Lung (tissue), 12 donors: ENCODE results near the gene ADGRE1. TPM values are rescaled to one million over a fixed set of nuclear protein-coding genes. Genes with fewer than 3 reads are reported as not detected.

Experiments used
- ATAC-seq: fragments of 200-7000 bp; cut with Tn5 transposase; one replicate; pipeline ENCODE4 v1.9.1; 2020; ENCODE audit warnings: moderate number of reproducible peaks; ENCODE audit not compliant: insufficient read depth, low FRiP score
- DNase-seq, 3 donors: peaks; one replicate each; pipeline ENCODE4 v3.0.0-alpha.2; 2013 to 2017
- H3K27ac ChIP-seq, 2 donors: one replicate each; pipeline ENCODE4 v1.5.1; 2013; ENCODE audit warnings: mild to moderate bottlenecking in 2 of 2, moderate library complexity in 2 of 2, control low read depth in 1 of 2, inconsistent platforms in 1 of 2, low read depth in 1 of 2, low read length in 1 of 2
- H3K27me3 ChIP-seq, 3 donors: one replicate each; pipeline ENCODE4 v1.5.1; 2013; ENCODE audit warnings: low read length in 2 of 3; ENCODE audit not compliant: control insufficient read depth in 3 of 3, insufficient read depth in 3 of 3
- H3K36me3 ChIP-seq, 4 donors: one replicate each; pipeline ENCODE4 v1.5.1; 2013; ENCODE audit warnings: low read length in 4 of 4, mild to moderate bottlenecking in 1 of 4, moderate library complexity in 1 of 4; ENCODE audit not compliant: control insufficient read depth in 4 of 4, insufficient read depth in 4 of 4
- H3K4me1 ChIP-seq, 5 donors: one replicate each; pipeline ENCODE4 v1.5.1; 2013; ENCODE audit warnings: low read length in 5 of 5, mild to moderate bottlenecking in 2 of 5, moderate library complexity in 1 of 5; ENCODE audit not compliant: control insufficient read depth in 5 of 5, insufficient read depth in 5 of 5
- H3K4me3 ChIP-seq: one replicate; pipeline ENCODE4 v1.5.1; 2013; ENCODE audit warnings: mild to moderate bottlenecking, control low read depth, moderate library complexity
- H3K9ac ChIP-seq, 2 donors: one replicate each; pipeline ENCODE4 v1.5.1; 2013; ENCODE audit warnings: low read length in 2 of 2, control low read depth in 1 of 2; ENCODE audit not compliant: insufficient read depth in 1 of 2
- H3K9me3 ChIP-seq, 4 donors: one replicate each; pipeline ENCODE4 v1.5.1; 2013; ENCODE audit warnings: low read length in 3 of 4, mild to moderate bottlenecking in 1 of 4, moderate library complexity in 1 of 4; ENCODE audit not compliant: control insufficient read depth in 4 of 4, insufficient read depth in 3 of 4
- CTCF ChIP-seq: IDR thresholded peaks from 2 replicates; pipeline ENCODE4 v1.5.1; 2012; ENCODE audit warnings: mild to moderate bottlenecking; ENCODE audit errors: control extremely low read depth, extremely low read depth
- WGBS, 2 donors: extraction: QIAGEN DNeasy Blood & Tissue Kit; methylation state at CpG; one replicate each; pipeline ENCODE4 v1.1.7; 2013; 5-methylcytosine and 5-hydroxymethylcytosine counted together
- polyA plus RNA-seq, 2 donors: library from polyadenylated mRNA; stranded (reverse); fragments of 200-250 nt; gene quantifications; one replicate each; pipeline ENCODE4 v1.2.1, GENCODE V29; 2013
- total RNA-seq, 2 donors: library from RNA; depleted of rRNA in 1 of 2; stranded (reverse); fragments of >200 nt in 1 of 2; gene quantifications; one replicate each; pipeline ENCODE4 v1.2.1, GENCODE V29; 2014 to 2021
- donor health status: control.
- donor health status: control.
- donor health status: Bipolar disorder and iron deficiency.
- donor health status: healthy.
- donor health status: DM: yes; HTN: yes; CAD: no.

Gene ADGRE1
- total and polyA plus RNA-seq, 4 donors = 0.45 to 40.0 (median 7.4) TPM

- no peaks in the 10 kb centered on the region for H3K4me1 ChIP-seq
- H3K27ac ChIP-seq = no peak overlapping the region
- WGBS, 2 donors = 80% methylated on average over 1 of the region's 1 CpG
- H3K27me3 ChIP-seq = no peaks in the 10 kb centered on the region
- no peak for ATAC-seq
- no peaks in the 10 kb centered on the region for H3K36me3 ChIP-seq
- no peak for DNase-seq
- no peak for TF ChIP-seq CTCF
- peaks cover 0 to 3% (median 0%) of the 10 kb centered on the region in 4 donors for H3K9me3 ChIP-seq
- H3K9ac ChIP-seq = no peak overlapping the region
- no peak overlapping the region for H3K4me3 ChIP-seq
These were observed 69.2 kb downstream of the ADGRE1 start for GRCh38 chr19:6956573-6956972.

- H3K4me1 ChIP-seq = no peaks in the 10 kb centered on the region
- 62 to 66% methylated on average over 3 of the region's 3 CpGs for WGBS, 2 donors
- no peak overlapping the region for H3K9ac ChIP-seq
- no peaks in the 10 kb centered on the region for H3K36me3 ChIP-seq
- H3K27me3 ChIP-seq = no peaks in the 10 kb centered on the region
- peaks cover 0 to 3% (median under 1%) of the 10 kb centered on the region in 4 donors for H3K9me3 ChIP-seq
- TF ChIP-seq CTCF = no peak
- no peak overlapping the region for H3K4me3 ChIP-seq
- ATAC-seq = no peak
- DNase-seq = no peak
- no peak overlapping the region for H3K27ac ChIP-seq
These were observed 71.4 kb downstream of the ADGRE1 start for GRCh38 chr19:6958791-6959190.

GRCh38 chr19:6963244-6963852, 76.0 kb downstream of the ADGRE1 start:
- H3K4me3 ChIP-seq = no peak overlapping the region
- no peak for DNase-seq
- no peaks in the 10 kb centered on the region for H3K27me3 ChIP-seq
- no peak for TF ChIP-seq CTCF
- 69 to 70% methylated on average over 6 of the region's 6 CpGs for WGBS, 2 donors
- no peaks in the 10 kb centered on the region for H3K4me1 ChIP-seq
- peaks cover 0 to 2% (median 0%) of the 10 kb centered on the region in 4 donors for H3K9me3 ChIP-seq
- no peak overlapping the region for H3K27ac ChIP-seq
- no peak overlapping the region for H3K9ac ChIP-seq
- H3K36me3 ChIP-seq = no peaks in the 10 kb centered on the region
- ATAC-seq = no peak

- ATAC-seq (no peak), DNase-seq (no peak)
- Histone ChIP-seq H3K9me3 (peaks cover 0 to 2% (median 0%) of the 10 kb centered on the region in 4 donors), H3K4me1 (no peaks in the 10 kb centered on the region), H3K36me3 (no peaks in the 10 kb centered on the region), H3K9ac (no peak overlapping the region), H3K27me3 (no peaks in the 10 kb centered on the region), H3K4me3 (no peak overlapping the region), H3K27ac (no peak overlapping the region)
- WGBS, 2 donors = 56% methylated on average over 4 of the region's 4 CpGs
- TF ChIP-seq CTCF = no peak
These were observed 76.6 kb downstream of the ADGRE1 start for GRCh38 chr19:6963937-6964336.
